ENCODE results near the gene ITFG2.
"Not testable (repeated sequence)": the region's sequence is repeated elsewhere in the genome, so short reads cannot be mapped to it uniquely, and the experiment has no call there.

DNA sequence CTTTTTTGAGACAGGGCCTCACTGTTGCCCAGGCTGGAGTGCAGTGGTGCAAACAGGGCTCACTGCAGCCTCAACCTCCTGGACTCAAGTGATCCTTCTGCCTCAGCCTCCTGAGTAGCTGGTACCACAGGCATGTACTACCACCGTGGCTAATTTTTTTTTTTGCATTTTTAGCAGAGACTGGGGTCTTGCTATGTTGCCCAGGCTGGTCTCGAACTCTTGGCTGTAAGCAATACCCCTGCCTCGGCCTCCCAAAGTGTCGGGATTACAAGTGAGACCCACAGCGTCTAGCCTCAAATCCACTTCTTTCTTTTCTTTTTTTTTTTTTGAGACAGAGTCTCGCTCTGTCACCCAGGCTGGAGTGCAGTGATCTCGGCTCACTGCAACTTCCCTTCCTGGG lies 50.9 kb downstream of the ITFG2 start:
- not testable (repeated sequence) for TF ChIP-seq POLR2A (IDR thresholded peaks at IDR 0.05; ENCODE audit: low read length); GATA1 (IDR thresholded peaks at IDR 0.05; ENCODE audit: low read depth, low read length)
